Lower leg skin (tissue), 4 donors: Measurements from ENCODE around the gene CYB5R2. TPM values are rescaled to one million over a fixed set of nuclear protein-coding genes. Genes with fewer than 3 reads are reported as not detected.
A peak's percentile ranks its signal among the peaks of the same experiment; 100 is the strongest.

Experiments used
- DNase-seq, 2 donors: peaks; one replicate each; pipeline ENCODE4 v3.0.0-alpha.2; 2019; ENCODE audit warnings: low spot score in 2 of 2
- H3K4me3 ChIP-seq: fragments of 200-600 bp; sonication (generic); 2 replicates; pipeline ENCODE4 v1.5.1; 2017; ENCODE audit warnings: mild to moderate bottlenecking, low read depth; ENCODE audit not compliant: poor library complexity, severe bottlenecking
- CTCF ChIP-seq, 3 donors: fragments of 450-650 bp; IDR thresholded peaks; one replicate each; pipeline ENCODE4 v1.5.1; 2016; ENCODE audit warnings: antibody characterized with exemption in 3 of 3, mild to moderate bottlenecking in 3 of 3, moderate library complexity in 2 of 3
- POLR2A ChIP-seq, 2 donors: fragments of 450-650 bp; IDR thresholded peaks; one replicate each; pipeline ENCODE4 v1.6.1; 2016 to 2017; ENCODE audit warnings: antibody characterized with exemption in 2 of 2, mild to moderate bottlenecking in 1 of 2, moderate library complexity in 1 of 2
- WGBS, 2 donors: methylation state at CpG; one replicate each; pipeline ENCODE4 v1.1.5; 2018; 5-methylcytosine and 5-hydroxymethylcytosine counted together
- intact Hi-C: fragments of 100-400 bp; cut with DNase I; formaldehyde crosslinking; loops from one replicate; pipeline ENCODE4 v1.15.0; 2023; ENCODE audit warnings: low total_unique reads
- total RNA-seq, 4 donors: library from RNA; depleted of rRNA; stranded (reverse); fragments of >200 nt; gene quantifications; one replicate each; pipeline ENCODE4 v1.1.0, GENCODE V29; 2016

CYB5R2 gene
- total RNA-seq, 4 donors from 2014 or later, result 37.2 to 90.0 (median 40.5) TPM

GRCh38 chr11:7648264-7648663 lies 25.0 kb downstream of the CYB5R2 start:
- H3K4me3 ChIP-seq, result no peak overlapping the region
- intact Hi-C loops, result no loop called here
- 91 to 97% methylated on average over 3 of the region's 3 CpGs for WGBS, 2 donors
- TF ChIP-seq POLR2A (IDR thresholded peaks at IDR 0.05), result no peak
- TF ChIP-seq CTCF (IDR thresholded peaks at IDR 0.05), result no peak
- DNase-seq, result no peak

GRCh38 chr11:7646866-7647265 lies 26.4 kb downstream of the CYB5R2 start:
- intact Hi-C loops, result no loop called here
- no peak overlapping the region for H3K4me3 ChIP-seq
- WGBS, 2 donors, result 93 to 97% methylated on average over 2 of the region's 2 CpGs
- no peak for DNase-seq
- no peak for TF ChIP-seq POLR2A (IDR thresholded peaks at IDR 0.05)
- no peak for TF ChIP-seq CTCF (IDR thresholded peaks at IDR 0.05)

- intact Hi-C loops, result no loop called here
These were observed 28.1 kb downstream of the CYB5R2 start for GRCh38 chr11:7645206-7645605.

GRCh38 chr11:7643314-7643713 lies 30.0 kb downstream of the CYB5R2 start:
- TF ChIP-seq POLR2A (IDR thresholded peaks at IDR 0.05), result no peak
- TF ChIP-seq CTCF (IDR thresholded peaks at IDR 0.05), result no peak
- H3K4me3 ChIP-seq, result no peak overlapping the region
- 82 to 86% methylated on average over 4 of the region's 4 CpGs for WGBS, 2 donors
- intact Hi-C loops, result no loop called here
- no peak for DNase-seq

More at GRCh38 chr11:7645206-7645605, 28.1 kb downstream of the CYB5R2 start:
- 81 to 83% methylated on average over 3 of the region's 3 CpGs for WGBS, 2 donors
- H3K4me3 ChIP-seq, result no peak overlapping the region
- no peak for TF ChIP-seq POLR2A (IDR thresholded peaks at IDR 0.05)
- TF ChIP-seq CTCF (IDR thresholded peaks at IDR 0.05), result no peak
- peak in 1 of 2 donors; percentile 42 for DNase-seq

- TF ChIP-seq POLR2A (IDR thresholded peaks at IDR 0.05) (no peak), CTCF (IDR thresholded peaks at IDR 0.05) (no peak)
- 38% methylated on average over 4 of the region's 4 CpGs for WGBS, 2 donors
These were observed 30.6 kb downstream of the CYB5R2 start for GRCh38 chr11:7642747-7643146.

GRCh38 chr11:7640816-7641215 lies 32.5 kb downstream of the CYB5R2 start:
- no peak overlapping the region for H3K4me3 ChIP-seq
- peak in 1 of 2 donors; percentile 53 for DNase-seq
- WGBS, 2 donors, result 89 to 96% methylated on average over 6 of the region's 6 CpGs
- no peak for TF ChIP-seq CTCF (IDR thresholded peaks at IDR 0.05)
- TF ChIP-seq POLR2A (IDR thresholded peaks at IDR 0.05), result no peak
- intact Hi-C loops, result no loop called here

More at GRCh38 chr11:7642747-7643146, 30.6 kb downstream of the CYB5R2 start:
- DNase-seq, result peak in 1 of 2 donors; percentile 17
- H3K4me3 ChIP-seq, result no peak overlapping the region
- intact Hi-C loops, result no loop called here
